ENCODE measurements around the gene PDCD2L.
A peak's percentile ranks its signal among the peaks of the same experiment; 100 is the strongest.
"Not testable (repeated sequence)": the region's sequence is repeated elsewhere in the genome, so short reads cannot be mapped to it uniquely, and the experiment has no call there.

Gene PDCD2L

GRCh38 chr19:34418300-34418699, 14.1 kb downstream of the PDCD2L start:
- no peak for DNase-seq (ENCODE audit: low read depth in 3 of 3)

- DNase-seq (ENCODE audit: low read depth in 3 of 3) = no peak
These were observed 22.0 kb downstream of the PDCD2L start for GRCh38 chr19:34426096-34426661.

GRCh38 chr19:34428549-34429285, 24.5 kb downstream of the PDCD2L start:
- DNase-seq (ENCODE audit: low read depth in 3 of 3) = peak in 2 of 3 experiments; percentile 10 to 16

GRCh38 chr19:34429553-34429952, 25.4 kb downstream of the PDCD2L start:
- no peak for DNase-seq (ENCODE audit: low read depth in 3 of 3)

GRCh38 chr19:34430738-34431625, 26.8 kb downstream of the PDCD2L start:
- DNase-seq (ENCODE audit: low read depth in 3 of 3) = peak in 1 of 3 experiments; percentile 10

GRCh38 chr19:34431681-34432402, 27.6 kb downstream of the PDCD2L start:
- no peak for DNase-seq (ENCODE audit: low read depth in 3 of 3)

GRCh38 chr19:34432797-34433196, 28.6 kb downstream of the PDCD2L start:
- no peak for DNase-seq (ENCODE audit: low read depth in 3 of 3)

- DNase-seq (ENCODE audit: low read depth in 3 of 3) = no peak
These were observed 32.5 kb downstream of the PDCD2L start for GRCh38 chr19:34436716-34437115.

- DNase-seq (ENCODE audit: low read depth in 3 of 3) = no peak
These were observed 44.0 kb downstream of the PDCD2L start for GRCh38 chr19:34448191-34448590.

GRCh38 chr19:34452723-34453122, 48.5 kb downstream of the PDCD2L start:
- DNase-seq (ENCODE audit: low read depth in 3 of 3) = no peak

- DNase-seq (ENCODE audit: low read depth in 3 of 3) = no peak
These were observed 49.9 kb downstream of the PDCD2L start for GRCh38 chr19:34454091-34454490.

GRCh38 chr19:34454685-34455084, 50.5 kb downstream of the PDCD2L start:
- no peak for DNase-seq (ENCODE audit: low read depth in 3 of 3)

- DNase-seq (ENCODE audit: low read depth in 3 of 3) = not testable (repeated sequence)
These were observed 51.7 kb downstream of the PDCD2L start for GRCh38 chr19:34455783-34456480.

- no peak for DNase-seq (ENCODE audit: low read depth in 3 of 3)
These were observed 53.2 kb downstream of the PDCD2L start for GRCh38 chr19:34457446-34457845.

- no peak for DNase-seq (ENCODE audit: low read depth in 3 of 3)
These were observed 54.5 kb downstream of the PDCD2L start for GRCh38 chr19:34458677-34459076.

- no peak for DNase-seq (ENCODE audit: low read depth in 3 of 3)
These were observed 55.4 kb downstream of the PDCD2L start for GRCh38 chr19:34459614-34460013.

- DNase-seq (ENCODE audit: low read depth in 3 of 3) = no peak
These were observed 57.3 kb downstream of the PDCD2L start for GRCh38 chr19:34461375-34462100.

- DNase-seq (ENCODE audit: low read depth in 3 of 3) = not testable (repeated sequence)
These were observed 60.6 kb downstream of the PDCD2L start for GRCh38 chr19:34464785-34465184.

GRCh38 chr19:34468409-34468808, 64.2 kb downstream of the PDCD2L start:
- no peak for DNase-seq (ENCODE audit: low read depth in 3 of 3)

GRCh38 chr19:34469026-34469425, 64.8 kb downstream of the PDCD2L start:
- not testable (repeated sequence) for DNase-seq (ENCODE audit: low read depth in 3 of 3)
